K562 (cell line): Measurements from ENCODE around the gene OR2W3. TPM values are rescaled to one million over a fixed set of nuclear protein-coding genes. Genes with fewer than 3 reads are reported as not detected.

Source experiments
- CREB1 ChIP-seq, 2 experiments: sonication (generic) in 1 of 2; formaldehyde crosslinking in 1 of 2; IDR thresholded peaks; 2 replicates each; pipeline versions ENCODE4 v1.6.1 to v1.8.0; 2012 to 2022; ENCODE audit warnings: inconsistent platforms in 1 of 2, mild to moderate bottlenecking in 1 of 2, missing genetic modification reagents in 1 of 2, moderate library complexity in 1 of 2
- FUS ChIP-seq: fragments of 200-400 bp; formaldehyde crosslinking; optimal IDR thresholded peaks from 2 replicates; pipeline ENCODE3; 2017; ENCODE audit warnings: low read depth, low read length
- HSF4 ChIP-seq: fragments of 250-450 bp; sonication (Bioruptor Pico); IDR thresholded peaks from 2 replicates; pipeline ENCODE4 v2.1.2; 2022; ENCODE audit warnings: mild to moderate bottlenecking, moderate library complexity, borderline replicate concordance
- NFIC ChIP-seq: fragments of 450-650 bp; IDR thresholded peaks from 2 replicates; pipeline ENCODE4 v1.6.1; 2017; ENCODE audit warnings: mild to moderate bottlenecking, inconsistent platforms
- SMARCA4 ChIP-seq: fragments of 450-650 bp; IDR thresholded peaks from 2 replicates; pipeline ENCODE4 v1.6.1; 2016
- ZFP36 ChIP-seq: fragments of 150-350 bp; IDR thresholded peaks from 2 replicates; pipeline ENCODE4 v1.6.1; 2018; ENCODE audit warnings: low read length, low read depth; ENCODE audit not compliant: partially characterized antibody
- ZNF239 ChIP-seq: fragments of 250-450 bp; sonication (Bioruptor Pico); IDR thresholded peaks from 2 replicates; pipeline ENCODE4 v1.4.0; 2020; ENCODE audit warnings: mild to moderate bottlenecking
- ZNF444 ChIP-seq: fragments of 250-450 bp; sonication (Bioruptor Pico); IDR thresholded peaks from 2 replicates; pipeline ENCODE4 v1.4.0; 2020; ENCODE audit warnings: mild to moderate bottlenecking, moderate library complexity
- polyA plus RNA-seq, 8 experiments: library from polyadenylated mRNA; depleted of rRNA in 4 of 8; stranded (reverse) in 5 of 8; unstranded in 3 of 8; fragments of >200 nt; fragmentation: Nextera tagmentation in 2 of 8; fragmentation: Illumina TruSeq in 1 of 8; extraction: Ambion mirVana in 2 of 8; extraction: Trizol in 1 of 8; gene quantifications; 2 replicates each; pipeline versions ENCODE4 v1.2.1 to v1.2.3, GENCODE V29; 2011 to 2014; ENCODE audit warnings: inconsistent platforms in 1 of 8, missing spikeins in 1 of 8
- total RNA-seq, 7 experiments: library from RNA; depleted of rRNA in 6 of 7; stranded (reverse); fragments of >200 nt in 6 of 7; fragmentation: Illumina TruSeq in 2 of 7; extraction: Trizol in 2 of 7; gene quantifications; 2 replicates each; pipeline versions ENCODE4 v1.2.1 to v1.2.3, GENCODE V29; 2011 to 2021; ENCODE audit warnings: low replicate concordance in 1 of 7
- TF ChIP-seq, protein P1 (sequence below): fragments of 450-650 bp; IDR thresholded peaks from 2 replicates; pipeline ENCODE4 v1.6.1; 2016; ENCODE audit warnings: mild to moderate bottlenecking, moderate library complexity
- TF ChIP-seq, protein P2 (sequence below): sonication (generic); formaldehyde crosslinking; IDR thresholded peaks from 2 replicates; pipeline ENCODE4 v1.8.1; 2023; ENCODE audit warnings: mild to moderate bottlenecking, missing genetic modification reagents
- TF ChIP-seq, protein P3 (sequence below), 2 experiments: fragments of 450-650 bp in 1 of 2; sonication (generic) in 1 of 2; formaldehyde crosslinking; conservative IDR thresholded peaks; 2 replicates each; pipeline versions ENCODE4 v1.4.0 to v1.8.1; 2020 to 2022; ENCODE audit warnings: mild to moderate bottlenecking in 1 of 2, missing genetic modification reagents in 1 of 2

OR2W3 gene
- total and polyA plus RNA-seq, 9 of the 15 experiments (the other 6 are each of a cell fraction or from before 2014, with no cell fraction given): 0.67 to 7.6 (median 3.7) TPM

DNA sequence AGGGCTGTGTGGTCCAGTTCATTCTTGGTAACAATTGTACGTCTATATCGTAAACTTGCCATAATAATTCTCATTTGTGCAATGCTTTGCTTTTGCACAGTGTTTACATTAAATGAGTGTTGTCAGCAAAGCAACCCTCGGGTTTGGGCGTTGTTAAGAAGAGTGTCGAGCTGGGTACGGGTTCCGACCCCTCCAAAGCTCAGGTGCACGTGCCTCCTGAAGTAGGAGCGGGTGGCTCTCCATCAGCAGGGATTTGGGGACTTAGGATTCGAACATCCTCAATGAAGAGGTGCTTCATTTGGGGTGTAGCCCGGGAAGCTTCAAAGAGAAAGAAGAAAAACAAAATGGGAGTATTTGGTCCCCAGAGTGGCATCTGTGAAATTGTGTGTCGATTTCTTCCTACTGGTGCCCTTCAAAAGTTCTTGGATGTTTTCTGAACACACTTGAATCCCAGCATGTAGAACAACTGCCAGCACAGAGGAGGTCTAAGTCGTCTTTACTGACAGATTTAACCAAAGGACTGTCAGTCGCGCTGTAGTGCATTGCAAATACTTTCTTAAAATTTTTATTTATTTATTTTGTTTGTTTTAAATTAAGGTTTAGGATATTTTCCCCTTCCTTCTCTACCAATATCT lies 37.3 kb upstream of the OR2W3 start (continued):
- TF ChIP-seq, protein P1, sequence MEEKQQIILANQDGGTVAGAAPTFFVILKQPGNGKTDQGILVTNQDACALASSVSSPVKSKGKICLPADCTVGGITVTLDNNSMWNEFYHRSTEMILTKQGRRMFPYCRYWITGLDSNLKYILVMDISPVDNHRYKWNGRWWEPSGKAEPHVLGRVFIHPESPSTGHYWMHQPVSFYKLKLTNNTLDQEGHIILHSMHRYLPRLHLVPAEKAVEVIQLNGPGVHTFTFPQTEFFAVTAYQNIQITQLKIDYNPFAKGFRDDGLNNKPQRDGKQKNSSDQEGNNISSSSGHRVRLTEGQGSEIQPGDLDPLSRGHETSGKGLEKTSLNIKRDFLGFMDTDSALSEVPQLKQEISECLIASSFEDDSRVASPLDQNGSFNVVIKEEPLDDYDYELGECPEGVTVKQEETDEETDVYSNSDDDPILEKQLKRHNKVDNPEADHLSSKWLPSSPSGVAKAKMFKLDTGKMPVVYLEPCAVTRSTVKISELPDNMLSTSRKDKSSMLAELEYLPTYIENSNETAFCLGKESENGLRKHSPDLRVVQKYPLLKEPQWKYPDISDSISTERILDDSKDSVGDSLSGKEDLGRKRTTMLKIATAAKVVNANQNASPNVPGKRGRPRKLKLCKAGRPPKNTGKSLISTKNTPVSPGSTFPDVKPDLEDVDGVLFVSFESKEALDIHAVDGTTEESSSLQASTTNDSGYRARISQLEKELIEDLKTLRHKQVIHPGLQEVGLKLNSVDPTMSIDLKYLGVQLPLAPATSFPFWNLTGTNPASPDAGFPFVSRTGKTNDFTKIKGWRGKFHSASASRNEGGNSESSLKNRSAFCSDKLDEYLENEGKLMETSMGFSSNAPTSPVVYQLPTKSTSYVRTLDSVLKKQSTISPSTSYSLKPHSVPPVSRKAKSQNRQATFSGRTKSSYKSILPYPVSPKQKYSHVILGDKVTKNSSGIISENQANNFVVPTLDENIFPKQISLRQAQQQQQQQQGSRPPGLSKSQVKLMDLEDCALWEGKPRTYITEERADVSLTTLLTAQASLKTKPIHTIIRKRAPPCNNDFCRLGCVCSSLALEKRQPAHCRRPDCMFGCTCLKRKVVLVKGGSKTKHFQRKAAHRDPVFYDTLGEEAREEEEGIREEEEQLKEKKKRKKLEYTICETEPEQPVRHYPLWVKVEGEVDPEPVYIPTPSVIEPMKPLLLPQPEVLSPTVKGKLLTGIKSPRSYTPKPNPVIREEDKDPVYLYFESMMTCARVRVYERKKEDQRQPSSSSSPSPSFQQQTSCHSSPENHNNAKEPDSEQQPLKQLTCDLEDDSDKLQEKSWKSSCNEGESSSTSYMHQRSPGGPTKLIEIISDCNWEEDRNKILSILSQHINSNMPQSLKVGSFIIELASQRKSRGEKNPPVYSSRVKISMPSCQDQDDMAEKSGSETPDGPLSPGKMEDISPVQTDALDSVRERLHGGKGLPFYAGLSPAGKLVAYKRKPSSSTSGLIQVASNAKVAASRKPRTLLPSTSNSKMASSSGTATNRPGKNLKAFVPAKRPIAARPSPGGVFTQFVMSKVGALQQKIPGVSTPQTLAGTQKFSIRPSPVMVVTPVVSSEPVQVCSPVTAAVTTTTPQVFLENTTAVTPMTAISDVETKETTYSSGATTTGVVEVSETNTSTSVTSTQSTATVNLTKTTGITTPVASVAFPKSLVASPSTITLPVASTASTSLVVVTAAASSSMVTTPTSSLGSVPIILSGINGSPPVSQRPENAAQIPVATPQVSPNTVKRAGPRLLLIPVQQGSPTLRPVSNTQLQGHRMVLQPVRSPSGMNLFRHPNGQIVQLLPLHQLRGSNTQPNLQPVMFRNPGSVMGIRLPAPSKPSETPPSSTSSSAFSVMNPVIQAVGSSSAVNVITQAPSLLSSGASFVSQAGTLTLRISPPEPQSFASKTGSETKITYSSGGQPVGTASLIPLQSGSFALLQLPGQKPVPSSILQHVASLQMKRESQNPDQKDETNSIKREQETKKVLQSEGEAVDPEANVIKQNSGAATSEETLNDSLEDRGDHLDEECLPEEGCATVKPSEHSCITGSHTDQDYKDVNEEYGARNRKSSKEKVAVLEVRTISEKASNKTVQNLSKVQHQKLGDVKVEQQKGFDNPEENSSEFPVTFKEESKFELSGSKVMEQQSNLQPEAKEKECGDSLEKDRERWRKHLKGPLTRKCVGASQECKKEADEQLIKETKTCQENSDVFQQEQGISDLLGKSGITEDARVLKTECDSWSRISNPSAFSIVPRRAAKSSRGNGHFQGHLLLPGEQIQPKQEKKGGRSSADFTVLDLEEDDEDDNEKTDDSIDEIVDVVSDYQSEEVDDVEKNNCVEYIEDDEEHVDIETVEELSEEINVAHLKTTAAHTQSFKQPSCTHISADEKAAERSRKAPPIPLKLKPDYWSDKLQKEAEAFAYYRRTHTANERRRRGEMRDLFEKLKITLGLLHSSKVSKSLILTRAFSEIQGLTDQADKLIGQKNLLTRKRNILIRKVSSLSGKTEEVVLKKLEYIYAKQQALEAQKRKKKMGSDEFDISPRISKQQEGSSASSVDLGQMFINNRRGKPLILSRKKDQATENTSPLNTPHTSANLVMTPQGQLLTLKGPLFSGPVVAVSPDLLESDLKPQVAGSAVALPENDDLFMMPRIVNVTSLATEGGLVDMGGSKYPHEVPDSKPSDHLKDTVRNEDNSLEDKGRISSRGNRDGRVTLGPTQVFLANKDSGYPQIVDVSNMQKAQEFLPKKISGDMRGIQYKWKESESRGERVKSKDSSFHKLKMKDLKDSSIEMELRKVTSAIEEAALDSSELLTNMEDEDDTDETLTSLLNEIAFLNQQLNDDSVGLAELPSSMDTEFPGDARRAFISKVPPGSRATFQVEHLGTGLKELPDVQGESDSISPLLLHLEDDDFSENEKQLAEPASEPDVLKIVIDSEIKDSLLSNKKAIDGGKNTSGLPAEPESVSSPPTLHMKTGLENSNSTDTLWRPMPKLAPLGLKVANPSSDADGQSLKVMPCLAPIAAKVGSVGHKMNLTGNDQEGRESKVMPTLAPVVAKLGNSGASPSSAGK: peak; percentile 61
- TF ChIP-seq, protein P2, sequence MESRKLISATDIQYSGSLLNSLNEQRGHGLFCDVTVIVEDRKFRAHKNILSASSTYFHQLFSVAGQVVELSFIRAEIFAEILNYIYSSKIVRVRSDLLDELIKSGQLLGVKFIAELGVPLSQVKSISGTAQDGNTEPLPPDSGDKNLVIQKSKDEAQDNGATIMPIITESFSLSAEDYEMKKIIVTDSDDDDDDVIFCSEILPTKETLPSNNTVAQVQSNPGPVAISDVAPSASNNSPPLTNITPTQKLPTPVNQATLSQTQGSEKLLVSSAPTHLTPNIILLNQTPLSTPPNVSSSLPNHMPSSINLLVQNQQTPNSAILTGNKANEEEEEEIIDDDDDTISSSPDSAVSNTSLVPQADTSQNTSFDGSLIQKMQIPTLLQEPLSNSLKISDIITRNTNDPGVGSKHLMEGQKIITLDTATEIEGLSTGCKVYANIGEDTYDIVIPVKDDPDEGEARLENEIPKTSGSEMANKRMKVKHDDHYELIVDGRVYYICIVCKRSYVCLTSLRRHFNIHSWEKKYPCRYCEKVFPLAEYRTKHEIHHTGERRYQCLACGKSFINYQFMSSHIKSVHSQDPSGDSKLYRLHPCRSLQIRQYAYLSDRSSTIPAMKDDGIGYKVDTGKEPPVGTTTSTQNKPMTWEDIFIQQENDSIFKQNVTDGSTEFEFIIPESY (CRISPR knock-in tag): no peak
- no peak for TF ChIP-seq ZNF444
- TF ChIP-seq SMARCA4: 0 out of 2 replicates have a peak, but pooled peaks have one; percentile 3
- TF ChIP-seq ZNF239 (CRISPR knock-in tag): no peak
- TF ChIP-seq ZFP36: no peak
- TF ChIP-seq NFIC: no peak
- TF ChIP-seq CREB1 (IDR thresholded peaks at IDR 0.05): no peak
- TF ChIP-seq CREB1 (CRISPR knock-in tag; IDR thresholded peaks at IDR 0.05): no peak
- TF ChIP-seq HSF4 (CRISPR knock-in tag): no peak
- TF ChIP-seq, protein P3, sequence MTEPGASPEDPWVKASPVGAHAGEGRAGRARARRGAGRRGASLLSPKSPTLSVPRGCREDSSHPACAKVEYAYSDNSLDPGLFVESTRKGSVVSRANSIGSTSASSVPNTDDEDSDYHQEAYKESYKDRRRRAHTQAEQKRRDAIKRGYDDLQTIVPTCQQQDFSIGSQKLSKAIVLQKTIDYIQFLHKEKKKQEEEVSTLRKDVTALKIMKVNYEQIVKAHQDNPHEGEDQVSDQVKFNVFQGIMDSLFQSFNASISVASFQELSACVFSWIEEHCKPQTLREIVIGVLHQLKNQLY (CRISPR knock-in tag; conservative IDR thresholded peaks at IDR 0.05): peak in 1 of 2 experiments; percentile 65; a peak in 1 of 4 replicates
- no peak for TF ChIP-seq FUS
